Heart left ventricle (tissue), 16 donors: ENCODE data around the gene PCYT2. TPM values are rescaled to one million over a fixed set of nuclear protein-coding genes. Genes with fewer than 3 reads are reported as not detected.

Experiments
- ATAC-seq, 4 donors: fragments of 200-7000 bp; cut with Tn5 transposase; one replicate each; pipeline ENCODE4 v1.9.1; 2020 to 2022; ENCODE audit warnings: moderate library complexity in 4 of 4, mild to moderate bottlenecking in 3 of 4, moderate number of reproducible peaks in 1 of 4
- DNase-seq, 5 donors: peaks; one replicate each; pipeline ENCODE4 v3.0.0-alpha.2; 2020
- H3K27ac ChIP-seq, 12 donors: fragments of 200-600 bp; sonication (generic) in 4 of 12; one replicate each; pipeline versions ENCODE4 v1.5.0 to v1.8.0; 2016 to 2022; ENCODE audit warnings: mild to moderate bottlenecking in 2 of 12
- H3K27me3 ChIP-seq, 9 donors: fragments of 200-600 bp; sonication (generic) in 2 of 9; one replicate each; pipeline versions ENCODE4 v1.5.1 to v1.8.0; 2016 to 2022; ENCODE audit warnings: mild to moderate bottlenecking in 3 of 9
- H3K36me3 ChIP-seq, 9 donors: fragments of 200-600 bp; sonication (generic) in 2 of 9; one replicate each; pipeline versions ENCODE4 v1.5.0 to v1.8.0; 2018 to 2022; ENCODE audit warnings: mild to moderate bottlenecking in 2 of 9
- H3K4me1 ChIP-seq, 12 donors: fragments of 200-600 bp; sonication (generic) in 4 of 12; one replicate each; pipeline versions ENCODE4 v1.5.0 to v1.8.0; 2016 to 2022; ENCODE audit warnings: mild to moderate bottlenecking in 3 of 12
- H3K4me3 ChIP-seq, 12 donors: fragments of 200-600 bp; sonication (generic) in 4 of 12; one replicate each; pipeline versions ENCODE4 v1.5.0 to v1.8.0; 2017 to 2022; ENCODE audit warnings: mild to moderate bottlenecking in 9 of 12, moderate library complexity in 4 of 12
- H3K9me3 ChIP-seq, 12 donors: fragments of 200-600 bp; sonication (generic) in 4 of 12; one replicate each; pipeline versions ENCODE4 v1.5.0 to v1.8.0; 2016 to 2022; ENCODE audit warnings: mild to moderate bottlenecking in 1 of 12
- CTCF ChIP-seq, 12 donors: fragments of 200-600 bp; sonication (generic) in 4 of 12; IDR thresholded peaks; one replicate each; pipeline versions ENCODE4 v1.5.0 to v1.8.0; 2018 to 2022; ENCODE audit warnings: antibody characterized with exemption in 12 of 12, mild to moderate bottlenecking in 5 of 12
- POLR2A ChIP-seq, 2 donors: fragments of 450-650 bp; IDR thresholded peaks; one replicate each; pipeline ENCODE4 v1.6.1; 2017; ENCODE audit warnings: antibody characterized with exemption in 2 of 2, mild to moderate bottlenecking in 2 of 2, moderate library complexity in 2 of 2
- WGBS, 4 donors: extraction: QIAGEN DNeasy Blood & Tissue Kit in 2 of 4; methylation state at CpG; one replicate each; pipeline versions ENCODE4 v1.1.5 to v1.1.7; 2013 to 2018; 5-methylcytosine and 5-hydroxymethylcytosine counted together
- intact Hi-C, 10 donors: fragments of 100-400 bp; cut with DNase I; formaldehyde crosslinking; loops; one replicate each; pipeline versions ENCODE4 v1.11.1 to v1.14.2; 2022
- polyA plus RNA-seq, 2 donors: library from polyadenylated mRNA; stranded (reverse); fragments of 200-250 nt; gene quantifications; one replicate each; pipeline ENCODE4 v1.2.3, GENCODE V29; 2013
- total RNA-seq, 9 donors: library from RNA; depleted of rRNA in 2 of 9; stranded (reverse); fragments of >200 nt in 2 of 9; fragmentation: NEBNext Ultra II Directional in 3 of 9; extraction: Animal tissue kit (Norgen Biotek cat#: 25700) in 3 of 9; gene quantifications; one replicate each; pipeline versions ENCODE4 v1.1.0 to v1.2.4, GENCODE V29; 2016 to 2023
- donor health status: ischemic (EF 13 %, LVEDD 7.1; RV severe dilation, severe dysfunction).
- donor health status: healthy with polysubstance abuse.
- donor health status: DM: no; HTN: yes; CAD: no.
- donor health status: DM: no; HTN: no; CAD: no.
- donor health status: ischemic (EF 25% LVEDD 6.9; RV normal size, moderate dysfunction).
- donor health status: ischemic (EF 25% LVEDD 5.7; RV mildly dilated, moderate dysfunction).
- donor health status: healthy.
- donor health status: DM: yes; HTN: yes; CAD: no.
- donor health status: ischemic (EF 35%, LVEDD 5.7; RV mildly dilated, moderate dysfunction).
- donor health status: nonischemic (EF 11% LVEDD 7.7; RV severe dilation, severe dysfunction).
- donor health status: DM: yes; HTN: yes; CAD: no.
- donor health status: PGD.
- donor health status: ischemic (EF 29% LVEDD 5.4; RV normal size, mild dysfunction).
- donor health status: nonischemic (EF 23%, LVEDD 6.1; RV moderate dilation, normal function).

The PCYT2 gene
- total and polyA plus RNA-seq, 11 donors = 28.8 to 85.5 (median 49.7) TPM

- Histone ChIP-seq H3K27me3 (peaks cover 0 to 7% (median 0%) of the 10 kb centered on the region in 9 donors), H3K9me3 (no peaks in the 10 kb centered on the region), H3K36me3 (no peaks in the 10 kb centered on the region), H3K27ac (no peak overlapping the region), H3K4me3 (no peak overlapping the region), H3K4me1 (no peaks in the 10 kb centered on the region)
- DNase-seq (peak in 1 of 5 donors; percentile 44), ATAC-seq (peak in 3 of 4 donors; percentile 9 to 17 (median 15))
- intact Hi-C loops = no loop called here
- 77 to 81% (median 80%) methylated on average over 11 to 17 of the region's 17 CpGs for WGBS, 4 donors
- TF ChIP-seq CTCF (IDR thresholded peaks at IDR 0.05) (no peak), POLR2A (IDR thresholded peaks at IDR 0.05) (no peak)
These were observed 37.6 kb upstream of the PCYT2 start for GRCh38 chr17:81948635-81949378.

- intact Hi-C loops = no loop called here
- no peak for ATAC-seq
- TF ChIP-seq POLR2A (IDR thresholded peaks at IDR 0.05) = no peak
- TF ChIP-seq CTCF (IDR thresholded peaks at IDR 0.05) = no peak
- no peak within 1 kb of the TSS for H3K27ac ChIP-seq
- no peaks in the 10 kb centered on the region for H3K36me3 ChIP-seq
- H3K9me3 ChIP-seq = no peaks in the 10 kb centered on the region
- 76 to 87% (median 85%) methylated on average over 13 of the region's 13 CpGs for WGBS, 4 donors
- no peak for DNase-seq
- H3K4me3 ChIP-seq = no peak within 1 kb of the TSS
- H3K4me1 ChIP-seq = no peaks in the 10 kb centered on the region
- H3K27me3 ChIP-seq = peaks cover 0 to 11% (median 0%) of the 10 kb centered on the region in 9 donors
These were observed 36.0 kb upstream of the PCYT2 start, which contains the start of gene MYADML2 for GRCh38 chr17:81947189-81947588. MYADML2 (minus strand) TSS chr17:81947233; CDS start chr17:81941741, 5,492 bp downstream.

GRCh38 chr17:81944858-81945257 lies 33.7 kb upstream of the PCYT2 start:
- H3K4me1 ChIP-seq = peaks cover 0 to 21% (median 16%) of the 10 kb centered on the region in 12 donors
- no peak overlapping the region for H3K27ac ChIP-seq
- intact Hi-C loops = no loop called here
- ATAC-seq = no peak
- 75 to 87% (median 85%) methylated on average over 5 to 9 of the region's 9 CpGs for WGBS, 4 donors
- TF ChIP-seq CTCF (IDR thresholded peaks at IDR 0.05) (no peak), POLR2A (IDR thresholded peaks at IDR 0.05) (no peak)
- no peaks in the 10 kb centered on the region for H3K9me3 ChIP-seq
- peaks cover 0 to 11% (median 0%) of the 10 kb centered on the region in 9 donors for H3K27me3 ChIP-seq
- no peak overlapping the region for H3K4me3 ChIP-seq
- no peak for DNase-seq
- H3K36me3 ChIP-seq = no peaks in the 10 kb centered on the region

GRCh38 chr17:81942167-81942553 lies 31.0 kb upstream of the PCYT2 start:
- intact Hi-C loops = no loop called here
- peak; percentile 1 to 31 (median 10) for ATAC-seq
- WGBS, 4 donors = 20 to 43% (median 31%) methylated on average over 7 to 11 of the region's 12 CpGs
- Histone ChIP-seq H3K27me3 (peaks cover 0 to 11% (median 0%) of the 10 kb centered on the region in 9 donors), H3K36me3 (no peaks in the 10 kb centered on the region), H3K9me3 (no peaks in the 10 kb centered on the region), H3K4me3 (peak overlapping the region in 11 of 12 donors; percentile 27 to 60 (median 47)), H3K4me1 (peaks cover 0 to 42% (median 21%) of the 10 kb centered on the region in 12 donors), H3K27ac (peak overlapping the region in 11 of 12 donors; percentile 12 to 92 (median 77))
- TF ChIP-seq CTCF (IDR thresholded peaks at IDR 0.05) (no peak), POLR2A (IDR thresholded peaks at IDR 0.05) (no peak)
- DNase-seq = no peak
